Endothelial cell (in vitro differentiated cells): ENCODE measurements around the gene CARM1. TPM values are rescaled to one million over a fixed set of nuclear protein-coding genes. Genes with fewer than 3 reads are reported as not detected.

ENCODE experiments used
- DNase-seq: peaks from one replicate; pipeline ENCODE4 v3.0.0; 2021; ENCODE audit warnings: low spot score
- H3K27ac Mint-ChIP-seq: one replicate; pipeline ENCODE4 v1.8.0; 2021; ENCODE audit warnings: mixed read lengths, inconsistent platforms; ENCODE audit not compliant: unreplicated experiment
- H3K27me3 Mint-ChIP-seq: one replicate; pipeline ENCODE4 v1.8.0; 2021; ENCODE audit warnings: mild to moderate bottlenecking, moderate library complexity, mixed read lengths, inconsistent platforms; ENCODE audit not compliant: unreplicated experiment
- H3K36me3 Mint-ChIP-seq: one replicate; pipeline ENCODE4 v1.8.0; 2021; ENCODE audit warnings: mild to moderate bottlenecking, low read depth, mixed read lengths, inconsistent platforms; ENCODE audit not compliant: unreplicated experiment
- H3K4me1 Mint-ChIP-seq: one replicate; pipeline ENCODE4 v1.8.0; 2021; ENCODE audit warnings: mild to moderate bottlenecking, mixed read lengths, inconsistent platforms; ENCODE audit not compliant: unreplicated experiment
- H3K4me3 Mint-ChIP-seq: one replicate; pipeline ENCODE4 v1.8.0; 2021; ENCODE audit warnings: mild to moderate bottlenecking, mixed read lengths, inconsistent platforms; ENCODE audit not compliant: unreplicated experiment
- H3K9me3 Mint-ChIP-seq: one replicate; pipeline ENCODE4 v1.8.0; 2021; ENCODE audit warnings: mixed read lengths, inconsistent platforms; ENCODE audit not compliant: unreplicated experiment
- CTCF ChIP-seq: fragments of 200-600 bp; sonication (generic); IDR thresholded peaks from one replicate; pipeline ENCODE4 v1.5.0; 2021; ENCODE audit warnings: antibody characterized with exemption; ENCODE audit not compliant: unreplicated experiment
- microRNA-seq: library from miRNA; unstranded; fragments of <30 nt; microRNA quantifications from one replicate; pipeline ENCODE4, GENCODE V29; 2020; ENCODE audit not compliant: unreplicated experiment
- total RNA-seq: library from RNA; stranded (reverse); fragmentation: NEBNext Ultra II Directional; extraction: Animal tissue kit (Norgen Biotek cat#: 25700); gene quantifications from one replicate; pipeline ENCODE4 v1.2.1, GENCODE V29; 2021; ENCODE audit not compliant: unreplicated experiment

Gene CARM1
- total RNA-seq, 1 donor from 2014 or later: 63.2 TPM

- Mint-ChIP-seq H3K4me3 (no peak overlapping the region), H3K4me1 (peaks cover 15% of the 10 kb centered on the region), H3K27me3 (peaks cover 7% of the 10 kb centered on the region), H3K36me3 (peaks cover 15% of the 10 kb centered on the region), H3K9me3 (no peaks in the 10 kb centered on the region), H3K27ac (no peak overlapping the region)
- no peak for DNase-seq
- TF ChIP-seq CTCF: no peak
Observed at GRCh38 chr19:10968527-10969135, 97.3 kb downstream of the CARM1 start.

- H3K36me3 Mint-ChIP-seq: peaks cover 8% of the 10 kb centered on the region
- peak overlapping the region; percentile 43 for H3K27ac Mint-ChIP-seq
- H3K4me1 Mint-ChIP-seq: peaks cover 14% of the 10 kb centered on the region
- no peaks in the 10 kb centered on the region for H3K9me3 Mint-ChIP-seq
- peaks cover 3% of the 10 kb centered on the region for H3K27me3 Mint-ChIP-seq
- TF ChIP-seq CTCF: no peak
- no peak for DNase-seq
- no peak overlapping the region for H3K4me3 Mint-ChIP-seq
Observed at GRCh38 chr19:10971107-10971726, 99.9 kb downstream of the CARM1 start.

Small RNAs within 50 kb of the gene (microRNA-seq; reads per million reads assigned to microRNA genes)
- 2.9 reads per million, percentile 37 among the genes with 10 or more reads in this experiment for gene MIR6793

Other genes with a start within 250 kb of the CARM1 start
- 272 TPM for gene SLC44A2, start 246.0 kb upstream of the CARM1 start, total RNA-seq
- gene ILF3, start 217.2 kb upstream of the CARM1 start, total RNA-seq: 330 TPM
- gene QTRT1, start 170.1 kb upstream of the CARM1 start, total RNA-seq: 32.5 TPM
- 184 TPM for gene DNM2, start 153.5 kb upstream of the CARM1 start, total RNA-seq
- 22.1 TPM for gene TMED1, start 35.3 kb upstream of the CARM1 start, total RNA-seq
- not detected for gene C19orf38, start 23.1 kb upstream of the CARM1 start, total RNA-seq
- gene YIPF2, start 57.1 kb downstream of the CARM1 start, total RNA-seq: 51.4 TPM
- gene TIMM29, start 57.3 kb downstream of the CARM1 start, total RNA-seq: 18.3 TPM
- gene SMARCA4, start 89.5 kb downstream of the CARM1 start, total RNA-seq: 238 TPM
- gene LDLR, start 217.9 kb downstream of the CARM1 start, total RNA-seq: 158 TPM